ENCODE measurements around the gene NIM1K.

DNA sequence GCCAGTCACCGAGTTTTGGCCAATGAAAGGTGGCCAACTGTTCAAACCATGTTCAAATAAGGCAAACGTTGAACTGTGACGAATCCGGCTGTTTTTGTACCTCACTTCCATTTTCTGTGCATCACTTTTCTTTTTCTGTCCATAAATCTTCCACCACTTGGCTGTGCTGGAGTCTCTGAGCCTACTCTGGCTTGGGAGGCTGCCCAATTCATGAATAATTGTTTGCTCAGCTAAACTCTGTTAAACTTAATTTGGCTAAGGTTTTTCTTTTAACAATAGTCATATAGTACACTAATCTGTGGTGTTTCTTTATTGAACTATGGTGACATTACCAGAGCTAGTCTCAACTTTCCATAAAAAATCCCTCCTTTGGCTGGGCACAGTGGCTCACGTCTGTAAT, 11.3 kb downstream of the NIM1K start:
- TF ChIP-seq EZH2 (IDR thresholded peaks at IDR 0.05; ENCODE audit: insufficient read depth, poor library complexity, severe bottlenecking) (no peak), EZH2phosphoT487 (IDR thresholded peaks at IDR 0.05; ENCODE audit: insufficient read depth, low read depth) (no peak)

Measured in GM23248 (cell line).